Fibroblast of the aortic adventitia (primary cell): ENCODE data around the gene ARSG. TPM values are rescaled to one million over a fixed set of nuclear protein-coding genes. Genes with fewer than 3 reads are reported as not detected.
"Not testable (repeated sequence)": the region's sequence is repeated elsewhere in the genome, so short reads cannot be mapped to it uniquely, and the experiment has no call there.

Experiments used
- DNase-seq: peaks from one replicate; pipeline ENCODE4 v3.0.0-alpha.2; 2010; ENCODE audit warnings: low read depth
- H3K4me3 ChIP-seq: 2 replicates; pipeline ENCODE4 v1.5.1; 2011; ENCODE audit warnings: low read depth, mild to moderate bottlenecking, control low read depth, low read length, moderate library complexity
- CTCF ChIP-seq: IDR thresholded peaks from 2 replicates; pipeline ENCODE4 v1.5.1; 2011; ENCODE audit warnings: mild to moderate bottlenecking, low read length, control low read depth, inconsistent platforms; ENCODE audit not compliant: insufficient read depth
- total RNA-seq: library from RNA; depleted of rRNA; stranded (reverse); fragments of >200 nt; gene quantifications from 2 replicates; pipeline ENCODE4 v1.2.3, GENCODE V29; 2012; ENCODE audit warnings: low replicate concordance

The ARSG gene
- total RNA-seq, 1 donor, result 2.7 TPM

- TF ChIP-seq CTCF, result peak; percentile 31
- peak; percentile 33 for DNase-seq
- H3K4me3 ChIP-seq, result no peak overlapping the region
These were observed 60.1 kb downstream of the ARSG start for GRCh38 chr17:68351395-68351794.

- H3K4me3 ChIP-seq, result no peak overlapping the region
- no peak for DNase-seq
- TF ChIP-seq CTCF, result no peak
These were observed 60.7 kb downstream of the ARSG start for GRCh38 chr17:68352041-68352440.

- not testable (repeated sequence) for DNase-seq, H3K4me3 ChIP-seq
These were observed 61.4 kb downstream of the ARSG start for GRCh38 chr17:68352671-68353070.

GRCh38 chr17:68353111-68353521 lies 61.8 kb downstream of the ARSG start:
- no peak for DNase-seq
- no peak for TF ChIP-seq CTCF
- H3K4me3 ChIP-seq, result no peak overlapping the region

- DNase-seq, result peak; percentile 61
- not testable (repeated sequence) for H3K4me3 ChIP-seq
These were observed 63.0 kb downstream of the ARSG start for GRCh38 chr17:68354311-68354710.

- DNase-seq, result peak; percentile 25
- H3K4me3 ChIP-seq, result not testable (repeated sequence)
These were observed 63.8 kb downstream of the ARSG start for GRCh38 chr17:68355108-68355507.

GRCh38 chr17:68356520-68356919 lies 65.2 kb downstream of the ARSG start:
- DNase-seq, result no peak
- no peak for TF ChIP-seq CTCF

GRCh38 chr17:68356949-68357455 lies 65.7 kb downstream of the ARSG start:
- DNase-seq, result no peak
- TF ChIP-seq CTCF, result no peak

More at GRCh38 chr17:68356520-68356919, 65.2 kb downstream of the ARSG start:
- no peak overlapping the region for H3K4me3 ChIP-seq

More at GRCh38 chr17:68356949-68357455, 65.7 kb downstream of the ARSG start:
- no peak overlapping the region for H3K4me3 ChIP-seq
